Measurements from ENCODE around the gene STT3A.

DNA sequence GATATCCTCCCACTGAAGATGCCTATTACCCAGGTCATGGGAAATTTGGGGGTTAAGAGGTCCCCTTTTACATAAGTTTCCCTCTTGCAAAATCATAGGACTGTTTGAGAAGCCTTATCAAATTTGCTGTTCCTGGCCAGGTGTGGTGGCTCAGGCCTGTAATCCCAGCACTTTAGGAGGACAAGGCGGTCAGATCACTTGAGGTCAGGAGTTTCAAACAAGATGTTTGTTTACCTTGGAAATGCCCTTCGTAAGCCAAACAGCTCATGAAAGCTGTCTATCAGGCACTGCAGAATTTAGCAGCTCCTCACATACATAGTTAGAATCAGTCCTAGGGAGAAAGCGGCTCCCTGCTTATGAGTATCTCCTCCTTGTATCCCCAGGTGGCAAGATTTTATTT is 28.3 kb upstream of the STT3A start:
- TF ChIP-seq GATA2 (IDR thresholded peaks at IDR 0.05; ENCODE audit: low read depth, low read length) (no peak), GATA3 (IDR thresholded peaks at IDR 0.05; ENCODE audit: low read depth, low read length) (no peak)
